Measurements from ENCODE around the gene HAL. TPM values are rescaled to one million over a fixed set of nuclear protein-coding genes. Genes with fewer than 3 reads are reported as not detected.

Gene HAL
- total and polyA plus RNA-seq, 2 of the 4 experiments (the other 2 are of a cell fraction) = under 0.01 to 0.02 TPM

DNA sequence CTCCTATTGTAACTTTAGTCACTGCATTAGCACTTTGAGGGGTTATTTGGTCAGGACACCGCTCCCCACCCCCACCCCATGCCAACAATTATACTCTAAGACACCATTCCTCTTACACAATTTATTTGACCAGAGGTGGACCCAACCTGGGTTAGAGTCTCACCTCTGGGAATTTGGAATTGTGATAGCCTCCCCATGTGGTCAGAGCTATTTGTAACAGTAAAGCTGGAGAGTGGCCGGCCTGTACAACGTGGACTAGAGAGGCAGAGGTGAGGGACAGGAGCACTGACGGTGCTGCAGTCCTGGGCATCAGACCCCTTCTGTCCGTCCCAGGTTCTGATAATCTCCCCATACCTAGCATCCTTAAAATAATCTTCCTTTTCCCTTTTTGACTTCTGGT is 3.3 kb upstream of the HAL start:
- in situ Hi-C loops (cut with MboI; ENCODE audit: low sequenced_read_pairs) = no loop called here
- no peak overlapping the region for H2BK15ac ChIP-seq (ENCODE audit: low read depth, low read length)
- no peaks in the 10 kb centered on the region for H3K9me3 ChIP-seq (ENCODE audit: control insufficient read depth, insufficient read depth, low read length)
- no peaks in the 10 kb centered on the region for H4K20me1 ChIP-seq (ENCODE audit: insufficient read depth, low read length)
- H3K27ac ChIP-seq (ENCODE audit: insufficient read depth, low read length) = no peak overlapping the region
- WGBS, 2 experiments (ENCODE audit: extremely low coverage in 2 of 2, insufficient read length in 1 of 2) = 67% methylated on average over 1 of the region's 5 CpGs; no CpG with 5 or more reads in 1 of the 2 experiments
- H3K36me3 ChIP-seq (ENCODE audit: control insufficient read depth, insufficient read depth, low read length) = peaks cover 6% of the 10 kb centered on the region; the same call in 1 of the 2 replicates
- no peak overlapping the region for H3K9ac ChIP-seq (ENCODE audit: low read depth, low read length)
- ATAC-seq (ENCODE audit: low read depth) (no peak), DNase-seq (no peak)
- H4K8ac ChIP-seq (ENCODE audit: low read depth in 2 of 2, low read length in 2 of 2) = no peak overlapping the region
- H3K18ac ChIP-seq (ENCODE audit: low read depth, low read length) = no peak overlapping the region
- H3K23ac ChIP-seq (ENCODE audit: low read depth, low read length) = no peak overlapping the region
- H3K4me3 ChIP-seq (ENCODE audit: insufficient read depth, low read depth, low read length) = no peak overlapping the region
- no peaks in the 10 kb centered on the region; the same call in 1 of the 2 replicates for H3K9me1 ChIP-seq (ENCODE audit: insufficient read depth, low read length)
- ChIA-PET CTCF (interaction anchor here (0.6 to 3.0 kb wide), 3 partner anchors 10 to 1632 kb away, joined by 3 to 11 read pairs (median 7); no protein-coding TSS in a partner anchor), POLR2A (ENCODE audit: unreplicated experiment) (no interaction called here)
- BruUV-seq (replicated peaks) = no TSS peak
- H3K27me3 ChIP-seq (ENCODE audit: control insufficient read depth, insufficient read depth, low read length) = no peaks in the 10 kb centered on the region
- H2AK9ac ChIP-seq (replicated peaks; ENCODE audit: low read depth, low read length, poor library complexity) = no peak overlapping the region
- no peak overlapping the region for H4K5ac ChIP-seq (ENCODE audit: low read depth, low read length)
- no peak overlapping the region for H3K4ac ChIP-seq (ENCODE audit: low read depth, low read length)
- H2AK5ac ChIP-seq (ENCODE audit: low read depth, low read length) = no peak overlapping the region
- H2BK20ac ChIP-seq (ENCODE audit: low read depth, low read length) = no peak overlapping the region
- H3K79me1 ChIP-seq (ENCODE audit: low read depth in 1 of 2, low read length in 2 of 2) = no peaks in the 10 kb centered on the region
- H4K91ac ChIP-seq (ENCODE audit: insufficient read depth, low read depth, low read length) = no peak overlapping the region
- H3K4me2 ChIP-seq (ENCODE audit: low read depth, low read length) = no peak overlapping the region
- H3K56ac ChIP-seq (ENCODE audit: extremely low read depth, insufficient read depth, low read length) = no peak overlapping the region
- H3K14ac ChIP-seq (replicated peaks; ENCODE audit: low read depth, low read length) = no peak overlapping the region
- intact Hi-C loops (cut with micrococcal nuclease) = loop anchor here (2.0 kb wide), 2 partner anchors 179 to 417 kb away; no protein-coding TSS in a partner anchor
- no peaks in the 10 kb centered on the region for H3K4me1 ChIP-seq (ENCODE audit: control insufficient read depth, insufficient read depth, low read length)
- H2AFZ ChIP-seq (replicated peaks; ENCODE audit: low read length, poor library complexity) = no peak overlapping the region
- H2BK120ac ChIP-seq (ENCODE audit: low read depth, low read length) = no peak overlapping the region
- TF ChIP-seq BHLHE40 (IDR thresholded peaks at IDR 0.05; ENCODE audit: low read depth, low read length) = no peak
- TF ChIP-seq USF2 (IDR thresholded peaks at IDR 0.05; ENCODE audit: low read depth, low read length) = no peak
- no peak for TF ChIP-seq POLR2A (IDR thresholded peaks at IDR 0.05; ENCODE audit: low read depth, low read length)
- no peak overlapping the region for H2BK5ac ChIP-seq (ENCODE audit: low read depth, low read length, poor library complexity, severe bottlenecking)
- dilution Hi-C loops (cut with HindIII; ENCODE audit: low sequenced_read_pairs, unreplicated experiment) = no loop called here
